GM21528 (cell line): ENCODE data around the gene ACIN1.
A peak's percentile ranks its signal among the peaks of the same experiment; 100 is the strongest.
"Not testable (repeated sequence)": the region's sequence is repeated elsewhere in the genome, so short reads cannot be mapped to it uniquely, and the experiment has no call there.

ENCODE experiments used
- ATAC-seq: cut with Tn5 transposase; IDR thresholded peaks from one replicate; pipeline ENCODE4 v1.9.1; 2021; ENCODE audit warnings: mild to moderate bottlenecking, moderate library complexity; ENCODE audit not compliant: unreplicated experiment, low FRiP score

The ACIN1 gene

DNA sequence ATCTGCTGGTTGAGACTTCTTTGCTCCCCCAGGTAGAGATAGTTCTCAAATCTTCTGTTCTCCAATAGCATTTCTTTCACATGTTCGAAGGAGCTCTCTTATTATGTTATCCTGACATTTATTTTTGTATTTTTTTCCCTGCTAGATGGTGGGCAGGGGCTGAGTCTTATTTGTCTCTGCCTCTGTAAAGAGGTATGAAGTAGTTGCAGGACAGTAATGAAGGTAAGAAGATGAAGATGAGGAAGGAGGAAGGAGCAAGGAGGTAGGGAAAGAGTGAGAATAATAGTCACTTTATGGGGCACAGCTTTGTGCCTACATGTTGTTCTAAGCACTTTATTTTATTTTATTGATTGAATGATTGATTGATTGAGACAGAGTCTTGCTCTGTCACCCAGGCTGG is 14.8 kb upstream of the ACIN1 start:
- ATAC-seq, result no peak

GRCh38 chr14:23108169-23108568 is 13.2 kb upstream of the ACIN1 start:
- ATAC-seq, result not testable (repeated sequence)

- not testable (repeated sequence) for ATAC-seq
Observed at GRCh38 chr14:23107620-23108019, 12.7 kb upstream of the ACIN1 start.

DNA sequence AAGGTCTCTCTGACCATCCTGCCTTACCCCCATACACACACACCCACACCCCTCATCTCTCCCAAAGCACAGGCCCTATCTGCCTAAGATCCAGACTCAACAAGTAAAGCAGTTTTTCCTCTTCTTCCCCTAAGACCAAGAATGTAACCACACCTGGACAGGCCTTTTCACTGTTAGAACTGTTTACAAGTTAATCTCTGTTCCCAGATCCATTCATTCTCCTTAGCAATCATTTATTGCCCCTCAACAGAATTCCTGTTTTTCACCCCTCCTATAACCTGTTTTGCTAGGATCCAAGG is 11.8 kb upstream of the ACIN1 start:
- no peak for ATAC-seq

GRCh38 chr14:23105348-23105824 is 10.4 kb upstream of the ACIN1 start:
- no peak for ATAC-seq

DNA sequence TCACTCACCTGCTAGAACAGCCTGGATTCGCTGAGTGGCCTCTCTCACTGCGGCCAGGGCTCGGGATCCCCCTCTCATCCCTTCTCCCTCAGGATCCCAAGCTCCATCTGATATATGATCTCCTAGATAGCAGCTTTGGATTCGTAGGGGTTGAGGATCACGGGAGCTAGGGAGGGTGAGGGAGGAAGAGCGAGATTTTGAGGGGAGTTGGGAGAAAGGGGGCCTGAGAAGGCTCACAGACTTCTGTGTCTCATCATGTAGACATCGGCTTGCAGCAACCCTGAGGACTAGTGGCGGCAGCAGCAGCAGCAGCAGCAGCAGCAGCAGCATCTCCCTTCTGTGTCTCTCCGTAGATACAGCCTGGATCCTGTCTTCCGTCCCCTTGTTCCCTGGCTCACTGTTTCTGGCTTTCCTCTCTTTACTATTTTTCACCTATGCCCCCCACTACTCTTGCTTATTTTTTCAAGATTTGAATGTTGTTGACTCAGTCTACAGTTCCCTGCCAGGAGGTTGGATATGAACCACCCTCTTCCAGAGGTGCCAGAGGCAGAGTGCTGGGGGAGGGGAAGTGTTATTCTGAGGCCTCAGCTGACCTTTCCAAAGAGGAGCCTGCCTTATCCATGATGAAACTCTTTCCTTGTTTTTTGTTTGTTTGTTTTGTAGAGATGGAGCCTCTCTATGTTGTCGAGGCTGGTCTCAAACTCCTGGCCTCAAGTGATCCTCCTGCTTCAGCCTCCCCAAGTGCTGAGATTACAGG is 9.8 kb upstream of the ACIN1 start, which contains the start of gene CIROP:
Gene CIROP, minus strand, starts transcription at position 399 of the 757 bp plus-strand sequence. Its CDS starts 69 bp downstream, at position 330.
- no peak for ATAC-seq

DNA sequence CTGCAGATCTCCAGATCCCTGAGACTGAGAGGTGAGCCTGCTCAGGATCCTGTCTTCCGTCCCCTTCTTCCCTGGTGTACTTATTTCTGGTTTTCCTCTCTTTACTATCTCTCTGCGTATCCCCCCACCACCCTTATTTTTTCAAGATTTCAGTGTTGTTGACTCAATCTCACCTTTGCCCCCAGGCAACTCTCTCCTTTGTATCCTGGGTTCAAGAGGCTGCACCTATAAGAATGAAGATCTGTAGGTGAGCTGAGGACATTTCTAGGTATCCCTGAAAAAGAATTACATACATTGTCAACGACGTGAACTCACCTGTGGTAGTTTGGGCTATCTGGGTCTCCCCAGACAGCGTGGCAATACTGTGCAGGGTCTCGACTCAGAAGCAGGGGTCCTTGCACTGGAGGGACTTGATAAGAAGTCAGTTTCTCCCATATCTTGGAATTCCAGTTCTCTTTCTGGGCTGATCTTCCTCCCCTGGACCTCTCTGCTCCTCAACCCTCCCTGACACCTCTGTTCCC is 9.2 kb upstream of the ACIN1 start:
- ATAC-seq, result no peak

- no peak for ATAC-seq
Observed at GRCh38 chr14:23103581-23103980, 8.6 kb upstream of the ACIN1 start.

DNA sequence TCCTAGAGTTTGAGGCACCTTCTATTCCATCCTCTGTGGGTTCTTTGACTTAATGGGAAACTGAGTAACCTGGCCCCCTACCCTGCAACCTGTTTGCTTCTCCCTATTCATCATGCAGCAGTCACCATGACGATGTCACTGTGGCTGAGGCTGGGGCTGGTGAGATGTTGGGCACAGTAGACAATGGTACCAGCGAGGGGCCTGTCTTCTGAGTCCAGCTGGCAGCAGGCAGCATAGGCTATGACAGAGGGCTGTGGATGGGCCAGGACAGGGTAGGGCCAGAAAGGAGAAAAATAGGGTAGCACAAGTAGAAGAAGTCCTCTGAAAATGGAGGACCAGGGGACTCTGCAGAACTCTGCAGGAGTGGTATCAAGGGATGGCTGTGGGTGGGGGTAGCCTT is 7.9 kb upstream of the ACIN1 start:
- no peak for ATAC-seq

DNA sequence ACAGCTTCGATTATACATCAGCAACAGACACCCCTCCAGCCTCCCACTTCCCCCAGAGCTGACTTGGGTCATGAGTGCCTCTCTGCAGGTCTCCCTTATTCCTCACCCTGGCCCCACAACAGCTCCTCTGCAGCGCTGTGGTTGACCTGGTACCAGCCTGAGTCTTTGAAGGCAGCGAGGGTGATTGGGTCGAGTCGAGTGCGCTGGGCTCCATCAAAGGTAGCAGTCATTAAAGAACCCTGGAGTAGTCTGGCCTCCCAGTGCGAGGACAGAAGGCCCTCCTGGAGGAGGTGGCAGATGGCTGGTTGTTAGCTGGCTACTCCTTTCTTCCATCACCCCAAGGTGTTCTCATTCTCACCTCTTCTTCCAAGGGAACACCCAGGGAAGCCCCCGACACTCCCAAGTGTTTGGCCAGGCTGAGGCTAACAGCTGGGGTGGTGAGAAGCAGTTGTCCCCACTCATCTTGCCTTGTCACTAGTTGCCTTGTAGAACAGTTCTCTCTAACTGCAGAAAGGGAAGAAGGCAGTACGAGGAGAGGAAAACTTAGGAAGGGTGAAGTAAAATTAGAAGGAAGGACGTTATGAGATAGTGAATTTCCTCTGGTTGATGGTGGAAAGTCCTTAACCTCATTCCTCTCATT is 7.2 kb upstream of the ACIN1 start:
- ATAC-seq, result no peak

DNA sequence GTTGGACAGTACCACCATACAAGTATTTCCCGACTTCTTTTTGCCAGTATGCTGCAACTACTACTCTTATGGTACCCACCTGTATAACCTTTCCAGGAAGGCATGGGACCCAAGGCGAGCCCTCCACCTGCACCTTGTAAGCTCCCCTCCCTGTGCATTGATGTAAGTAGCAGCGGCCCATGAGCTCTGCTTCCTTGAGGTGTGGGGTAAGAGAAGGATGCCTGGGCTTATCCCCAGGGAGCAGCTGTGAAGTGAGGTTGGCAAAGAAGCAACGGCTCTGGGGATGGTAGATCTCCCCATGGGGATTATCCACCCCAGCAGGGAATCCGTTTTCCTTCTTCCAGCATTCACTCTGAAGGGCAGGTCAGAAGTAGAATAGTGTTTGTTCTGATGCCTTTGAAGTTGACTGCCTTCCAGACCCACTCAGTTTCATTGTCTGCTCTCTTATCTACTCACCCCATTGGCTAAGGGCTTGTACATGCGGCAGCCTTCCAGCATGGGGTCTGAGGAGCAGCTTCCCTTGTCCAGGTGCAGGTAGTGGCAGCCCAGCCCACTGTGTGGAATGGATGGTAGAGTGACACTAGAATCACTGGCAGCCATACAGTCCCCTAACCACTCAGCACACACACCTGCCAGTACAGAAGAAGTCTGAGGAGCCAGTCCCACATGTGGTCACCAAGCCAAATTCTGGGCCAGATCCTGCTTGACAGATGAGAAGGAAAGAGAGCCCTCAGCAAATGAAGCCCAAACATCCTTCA is 6.5 kb upstream of the ACIN1 start:
- ATAC-seq, result no peak

- no peak for ATAC-seq
Observed at GRCh38 chr14:23099212-23099861, 4.4 kb upstream of the ACIN1 start.

DNA sequence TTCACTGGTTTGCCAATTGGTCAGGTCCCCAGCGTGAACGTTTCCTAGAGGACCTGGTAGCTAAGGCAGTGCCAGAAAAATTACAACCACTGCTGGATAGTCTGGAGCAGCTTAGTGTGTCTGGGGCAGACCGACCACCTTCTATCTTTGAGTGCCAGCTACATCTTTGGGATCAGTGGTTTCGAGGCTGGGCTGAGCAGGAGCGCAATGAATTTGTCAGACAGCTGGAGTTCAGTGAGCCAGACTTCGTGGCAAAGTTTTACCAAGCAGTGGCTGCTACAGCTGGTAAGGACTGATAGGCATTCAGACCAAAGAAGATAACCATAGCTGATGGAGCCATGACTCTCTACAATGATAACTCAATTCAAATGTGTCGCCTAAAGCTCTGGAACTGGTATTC is 2.9 kb upstream of the ACIN1 start:
- no peak for ATAC-seq

DNA sequence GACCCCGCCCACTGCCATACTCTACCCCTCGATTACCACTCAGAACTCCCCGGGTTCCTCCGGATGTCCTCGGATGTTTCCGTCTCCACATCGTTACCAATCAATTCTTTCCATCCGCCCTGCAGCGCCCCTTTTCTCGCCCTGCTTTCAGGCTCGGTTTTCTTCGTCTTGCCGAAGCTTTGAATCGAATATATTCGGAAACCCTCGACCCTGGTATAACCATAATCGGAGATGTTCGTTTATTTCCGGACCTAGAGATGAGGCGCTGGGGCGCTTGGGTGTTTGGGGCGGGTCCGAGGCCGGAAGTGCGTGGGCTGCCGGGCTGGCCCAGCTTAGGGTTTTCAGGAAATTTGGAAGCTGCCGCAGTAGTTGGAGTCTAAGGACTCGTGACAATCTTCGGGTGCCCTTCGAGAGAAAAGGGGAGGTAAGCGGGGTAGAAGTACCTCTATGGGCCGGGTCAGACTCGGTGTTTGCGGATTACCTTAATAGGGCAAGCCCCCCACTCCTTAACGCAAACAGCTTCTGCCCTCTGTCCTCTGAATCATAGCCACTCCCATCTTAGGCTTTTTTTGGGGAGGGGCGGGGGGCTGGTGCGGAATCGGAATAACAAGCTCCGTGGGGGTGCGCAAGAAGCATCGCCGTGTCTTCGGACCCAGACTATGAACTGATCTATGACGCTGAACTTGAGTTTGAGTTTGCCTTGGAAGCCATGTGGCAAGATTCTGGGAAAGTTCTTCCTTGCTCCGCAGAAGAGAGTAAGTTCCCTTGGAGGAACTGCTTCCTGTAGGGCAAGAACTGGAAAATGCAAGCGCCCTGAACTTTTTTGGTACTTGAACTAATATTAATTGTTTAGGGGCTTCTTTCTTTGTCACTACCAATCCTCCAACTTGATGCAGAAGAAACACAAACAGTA is 516 bp upstream of the ACIN1 start, which contains the start of gene C14orf119:
Gene C14orf119, plus strand, starts transcription at position 310 of the 913 bp plus-strand sequence. CDS start 2,154 bp downstream, outside the sequence.
- peak; percentile 93 for ATAC-seq

GRCh38 chr14:23093991-23094665 is 808 bp downstream of the ACIN1 start:
- ATAC-seq, result no peak

DNA sequence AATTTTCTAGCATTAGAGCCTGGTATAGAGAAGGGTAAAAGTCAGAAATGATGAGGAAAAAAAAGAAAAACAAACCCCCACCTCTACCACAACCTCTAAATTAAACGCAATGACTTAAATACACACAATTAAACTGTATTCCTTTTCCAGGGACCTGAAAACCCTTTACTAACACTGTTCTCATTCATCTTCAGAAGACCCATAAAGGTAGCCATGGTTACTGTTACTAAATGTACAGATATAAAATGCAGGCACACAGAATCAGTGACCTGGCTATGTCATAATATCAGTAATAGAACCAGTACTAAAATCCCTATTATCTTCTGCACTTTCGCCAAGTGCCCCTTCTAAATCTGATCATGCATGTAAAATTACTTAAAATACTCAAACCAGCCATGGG is 1.4 kb downstream of the ACIN1 start:
- ATAC-seq, result no peak

DNA sequence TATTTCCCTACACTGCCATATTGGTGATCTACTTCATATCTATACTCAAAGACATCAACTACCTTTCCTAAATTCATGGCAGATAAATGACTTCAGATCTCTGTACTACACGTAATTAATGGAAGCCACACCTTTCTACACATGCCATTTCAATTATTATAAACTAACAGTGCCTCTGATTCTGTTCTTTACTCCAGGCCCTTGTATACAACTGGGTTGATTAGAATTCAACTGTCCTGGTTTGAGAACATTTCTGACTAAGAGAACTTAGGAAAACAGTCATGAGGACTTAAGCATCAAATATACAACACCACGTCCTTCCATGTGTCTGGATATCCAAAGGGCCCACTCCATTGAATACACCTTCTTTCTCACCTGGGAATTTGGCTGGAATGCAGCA is 1.8 kb downstream of the ACIN1 start:
- no peak for ATAC-seq

- ATAC-seq, result no peak
Observed at GRCh38 chr14:23091294-23092225, 3.4 kb downstream of the ACIN1 start.
